DMS153 treated with DMSO at 0.1 percent for 48 hours (cell line): ENCODE data around the gene SMYD2.

ENCODE experiments used
- DNase-seq: peaks from one replicate; lab custom pipeline; 2025; ENCODE audit not compliant: unreplicated experiment; lab: John Stamatoyannopoulos, UW

Gene SMYD2

DNA sequence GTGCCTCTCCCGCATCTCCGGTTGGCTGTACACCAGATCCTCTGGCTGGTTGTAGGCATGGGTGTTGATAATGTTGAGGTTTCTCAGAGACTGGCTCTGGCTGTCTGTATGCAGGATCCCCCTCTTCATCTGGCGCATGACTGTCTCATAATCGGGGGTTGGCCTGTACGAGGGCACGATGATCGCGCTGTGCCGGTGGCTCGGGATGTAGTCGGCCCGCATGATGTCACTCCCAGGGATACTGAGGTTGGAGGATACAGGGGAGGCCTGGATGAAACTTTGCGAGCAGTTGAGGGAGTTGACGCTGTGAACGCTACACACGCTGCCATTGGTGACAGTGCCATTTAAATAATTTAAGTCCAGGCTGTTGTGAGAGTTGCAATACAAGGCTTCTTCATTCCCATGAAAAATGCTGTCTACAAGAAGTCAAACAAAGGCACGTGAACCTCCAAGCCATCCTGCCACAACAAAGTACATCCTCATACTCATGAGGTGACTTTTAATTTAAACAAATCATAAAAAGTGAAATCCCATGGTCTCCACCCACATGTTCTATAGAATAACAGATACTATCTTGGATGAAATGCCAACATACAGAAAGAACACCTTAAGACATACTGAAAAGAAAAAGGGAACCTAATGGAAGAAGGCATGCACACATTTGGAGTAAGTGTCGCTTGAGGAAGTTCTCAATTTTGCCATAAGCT, 103.6 kb downstream of the SMYD2 start:
- DNase-seq = no peak

DNA sequence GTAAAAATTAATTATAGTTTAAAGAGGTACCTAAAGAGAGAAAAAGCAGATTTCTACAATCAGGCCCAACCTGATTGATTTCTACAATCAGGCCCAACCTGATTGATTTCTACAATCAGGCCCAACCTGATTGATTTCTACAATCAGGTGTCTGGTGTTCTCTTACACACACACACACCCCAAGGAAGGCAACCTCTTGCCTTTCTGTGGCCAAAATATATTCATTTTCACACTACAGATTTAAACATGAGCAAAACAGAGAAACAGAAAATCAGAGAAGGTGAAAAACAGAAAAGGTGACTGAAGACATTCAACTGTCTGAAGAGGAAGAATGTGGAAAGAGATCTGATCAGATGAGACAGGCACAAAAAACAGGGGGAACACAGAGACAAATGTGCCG, 104.5 kb downstream of the SMYD2 start:
- no peak for DNase-seq

DNA sequence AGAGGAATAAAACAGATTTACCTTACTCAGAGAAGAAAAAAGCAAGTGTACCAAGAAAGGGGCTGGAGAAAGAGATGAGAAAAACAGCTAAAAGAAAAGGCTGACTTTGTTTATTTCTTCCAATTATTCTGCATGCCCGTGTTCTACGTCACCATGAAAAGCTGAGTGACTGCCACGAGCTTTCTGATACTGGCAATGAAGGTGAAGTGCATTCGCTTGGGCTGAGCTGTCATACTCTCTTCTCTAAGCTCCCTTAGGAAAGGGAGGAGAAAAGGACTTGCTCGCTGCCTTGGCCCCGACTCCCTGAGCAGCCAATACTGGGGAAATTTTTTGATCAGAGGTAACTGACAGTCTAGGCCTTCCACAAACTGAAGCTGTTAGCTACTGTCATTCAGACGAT, 105.4 kb downstream of the SMYD2 start:
- no peak for DNase-seq
